HUDEP-2 (cell line): Measurements from ENCODE around the gene SLC39A11.

Experiments
- DNase-seq, 76 experiments: peaks; one replicate each; lab custom pipeline; 2025; ENCODE audit not compliant: unreplicated experiment in 76 of 76; lab: John Stamatoyannopoulos, UW

The SLC39A11 gene

DNA sequence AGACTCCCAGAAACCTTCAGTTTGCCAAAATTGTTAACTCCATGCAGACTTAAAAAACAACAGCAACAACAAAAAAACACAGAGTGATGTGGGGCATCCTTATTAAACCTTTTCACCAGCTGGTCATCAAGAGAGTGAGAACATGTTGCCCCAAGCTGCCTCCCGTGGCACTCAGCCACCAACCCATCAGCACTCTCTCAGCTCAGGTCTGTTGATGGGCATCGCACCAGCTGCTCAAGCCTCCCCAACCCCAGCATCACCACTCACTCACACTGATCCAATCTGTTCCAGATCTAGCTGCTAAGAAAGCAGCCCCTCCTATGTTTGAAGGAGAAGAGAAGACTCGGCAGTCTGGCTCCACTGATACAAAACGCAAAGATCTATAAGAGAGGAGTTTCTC is 46.8 kb downstream of the SLC39A11 start:
- no peak for DNase-seq

DNA sequence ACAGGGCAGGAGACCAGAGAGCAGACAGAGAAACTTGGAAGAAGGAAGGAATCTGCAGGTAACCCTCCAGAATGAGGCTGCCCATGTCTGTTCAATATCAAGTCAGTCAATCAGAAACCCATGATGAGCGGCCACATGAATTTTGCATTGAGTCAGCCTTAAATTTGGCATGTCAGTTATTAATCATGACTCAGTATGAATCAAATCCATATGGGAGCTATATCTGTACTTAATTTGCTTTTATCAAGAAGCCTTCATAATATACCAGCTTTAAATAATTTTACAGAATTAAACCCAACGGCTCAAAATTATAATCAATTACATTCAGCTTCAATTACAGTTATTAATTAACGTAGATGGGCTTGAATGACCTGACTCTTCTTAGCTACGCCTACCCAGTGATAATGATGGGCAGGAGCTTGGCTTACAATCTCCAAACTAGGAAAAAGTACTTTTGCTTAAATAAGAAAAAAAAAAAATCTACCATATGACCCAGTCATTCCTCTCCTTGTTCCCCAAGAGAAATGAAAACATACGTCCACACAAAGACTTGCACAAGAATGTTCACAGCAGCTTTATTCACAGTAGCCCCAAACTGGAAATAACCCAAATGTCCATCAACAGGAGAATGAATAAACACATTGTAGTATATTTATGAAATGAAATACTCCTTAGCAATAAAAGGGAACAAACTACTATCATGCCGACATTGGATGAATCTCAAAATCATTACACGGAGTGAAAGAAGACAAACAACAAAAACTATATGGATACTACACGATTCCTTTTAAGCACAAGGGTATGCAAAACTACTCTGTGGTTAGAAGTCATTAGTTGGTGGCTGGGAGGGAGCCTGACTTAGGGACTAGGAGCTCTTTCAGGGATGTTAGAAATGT is 48.6 kb downstream of the SLC39A11 start:
- DNase-seq: no peak

DNA sequence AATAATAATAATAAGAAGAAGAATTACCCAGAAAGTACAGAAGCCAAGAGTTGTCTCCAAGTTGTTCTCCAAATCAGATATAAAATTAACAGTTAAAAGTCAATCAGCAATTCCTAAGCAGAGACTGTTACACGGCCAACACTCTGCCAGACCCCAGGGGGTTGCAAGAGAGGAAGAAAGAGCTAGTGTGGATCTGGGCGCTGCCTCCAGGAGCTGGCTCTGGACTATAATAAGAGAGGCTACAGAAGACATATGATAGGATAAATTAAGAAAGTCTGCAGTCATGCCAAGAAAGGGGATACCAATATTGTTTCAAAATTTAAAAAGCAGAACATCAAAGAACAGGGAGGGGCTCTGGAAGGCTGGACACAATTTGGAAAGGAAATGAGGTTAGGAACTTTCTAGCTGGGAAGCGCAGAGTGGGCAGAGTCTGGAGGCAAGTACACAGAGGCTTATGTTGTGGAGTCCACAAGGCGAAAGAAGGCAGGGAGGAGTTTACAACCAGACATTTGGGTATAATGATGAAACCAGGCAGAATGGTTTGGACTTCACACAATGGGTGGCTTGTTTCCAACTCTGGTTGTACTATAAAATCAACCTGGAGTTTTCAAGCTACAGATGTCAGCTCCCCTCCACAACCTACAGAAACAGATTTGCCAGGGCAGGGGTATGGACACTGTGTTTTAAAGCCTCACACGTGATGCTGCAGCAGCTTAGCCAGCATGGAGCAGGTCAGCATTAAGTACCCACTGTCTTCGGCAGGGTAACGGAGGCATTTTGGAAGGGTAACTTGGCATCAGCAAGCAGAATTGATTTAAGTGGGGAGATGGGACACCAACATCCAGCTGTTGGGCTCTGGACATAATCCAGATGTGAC is 49.4 kb downstream of the SLC39A11 start:
- no peak for DNase-seq

DNA sequence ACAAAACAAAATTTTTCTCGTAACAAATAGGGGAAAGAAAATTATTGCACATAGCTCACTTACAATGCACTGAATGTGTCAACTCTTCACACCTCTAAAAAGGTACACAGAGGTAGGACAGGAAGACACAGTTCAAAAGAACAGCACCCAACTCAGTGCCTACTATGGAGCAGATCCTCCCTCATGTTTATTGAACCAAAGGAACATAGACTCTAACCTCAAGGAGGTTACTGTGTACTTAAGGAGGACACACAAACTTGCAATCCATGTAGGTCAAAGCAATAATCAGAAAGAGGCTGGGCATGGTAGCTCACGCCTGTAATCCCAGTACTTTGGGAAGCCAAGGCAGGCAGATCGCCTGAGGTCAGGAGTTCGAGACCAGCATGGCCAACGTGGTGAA is 50.3 kb downstream of the SLC39A11 start:
- no peak for DNase-seq

DNA sequence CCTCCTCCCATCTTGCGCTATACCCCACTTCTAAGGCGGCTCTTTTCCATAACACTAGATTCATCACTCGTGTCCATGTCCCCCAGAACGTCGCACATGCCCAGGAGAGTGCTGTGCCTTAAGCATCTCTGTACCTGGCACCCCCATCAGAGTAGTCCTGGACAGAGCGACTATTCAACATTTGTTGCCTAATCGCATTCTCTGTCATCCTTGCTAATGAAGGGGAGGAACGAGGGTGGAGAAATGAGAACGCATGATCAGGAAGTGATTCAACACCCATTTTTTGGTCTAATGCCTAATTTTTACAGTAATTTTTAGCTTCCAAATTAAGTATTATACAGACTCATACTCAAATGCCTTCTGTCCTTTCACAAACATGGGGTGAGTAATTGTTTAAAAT is 53.2 kb downstream of the SLC39A11 start:
- no peak for DNase-seq

- DNase-seq: no peak
Measured at GRCh38 chr17:73031472-73031871, 61.0 kb downstream of the SLC39A11 start.

DNA sequence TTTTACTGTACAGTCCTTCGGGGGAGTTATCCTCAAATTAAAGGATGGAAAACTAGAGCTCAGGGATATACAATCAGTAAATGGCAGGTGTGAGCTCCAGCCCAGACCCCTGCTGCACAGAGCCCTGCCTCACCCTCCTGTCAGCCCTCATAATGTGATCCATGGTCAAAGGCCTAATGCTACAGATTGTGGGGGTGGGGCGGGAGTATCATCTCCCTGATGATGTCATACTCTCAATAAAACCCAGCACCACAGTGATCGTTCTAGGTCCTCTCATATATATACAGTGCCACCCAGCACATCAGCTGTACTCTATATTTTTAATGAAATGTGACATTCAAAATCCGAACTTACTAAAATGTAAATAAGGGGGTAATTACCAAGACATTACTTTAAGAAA is 61.5 kb downstream of the SLC39A11 start:
- DNase-seq: no peak

GRCh38 chr17:73030501-73030921 is 62.0 kb downstream of the SLC39A11 start:
- no peak for DNase-seq

GRCh38 chr17:73029991-73030390 is 62.5 kb downstream of the SLC39A11 start:
- no peak for DNase-seq

DNA sequence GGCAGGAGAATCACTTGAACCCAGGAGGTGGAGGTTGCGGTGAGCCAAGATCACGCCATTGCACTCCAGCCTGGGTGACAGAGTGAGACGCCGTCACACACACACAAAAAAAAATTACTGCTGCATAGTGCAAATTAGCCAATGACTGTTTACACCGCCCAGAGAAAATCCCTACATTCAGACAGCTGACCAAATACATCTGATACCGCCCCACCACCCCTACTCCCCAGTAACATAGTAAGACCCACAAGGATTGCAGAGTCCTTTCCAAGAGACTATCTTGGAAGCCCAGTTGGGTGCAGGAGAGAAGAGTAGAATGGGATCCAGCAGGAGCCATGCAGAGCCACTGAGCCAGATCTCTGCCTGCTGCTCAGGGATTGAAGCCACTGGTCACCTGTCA is 63.5 kb downstream of the SLC39A11 start:
- no peak for DNase-seq

DNA sequence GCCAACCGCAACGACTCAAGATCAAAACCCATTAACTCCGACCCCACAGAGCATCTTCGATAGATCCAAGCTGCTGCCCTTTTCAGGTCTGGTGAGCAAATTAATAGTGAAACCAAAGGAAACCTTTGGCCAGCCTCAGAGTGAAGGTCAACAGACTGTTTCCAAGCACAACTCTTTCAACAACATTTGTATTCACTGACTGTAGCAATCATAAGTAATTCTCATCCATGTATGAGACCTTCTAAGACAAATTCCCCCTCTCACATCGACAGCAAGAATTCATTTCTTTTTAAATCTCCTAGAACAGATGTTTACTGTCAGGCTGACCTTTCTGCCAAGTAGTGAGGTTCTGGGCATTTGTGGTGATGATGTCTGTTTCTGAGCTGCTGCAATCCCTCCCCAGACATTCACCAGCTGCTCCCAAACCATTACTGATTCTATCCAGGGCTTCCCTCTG is 64.2 kb downstream of the SLC39A11 start:
- DNase-seq: no peak

DNA sequence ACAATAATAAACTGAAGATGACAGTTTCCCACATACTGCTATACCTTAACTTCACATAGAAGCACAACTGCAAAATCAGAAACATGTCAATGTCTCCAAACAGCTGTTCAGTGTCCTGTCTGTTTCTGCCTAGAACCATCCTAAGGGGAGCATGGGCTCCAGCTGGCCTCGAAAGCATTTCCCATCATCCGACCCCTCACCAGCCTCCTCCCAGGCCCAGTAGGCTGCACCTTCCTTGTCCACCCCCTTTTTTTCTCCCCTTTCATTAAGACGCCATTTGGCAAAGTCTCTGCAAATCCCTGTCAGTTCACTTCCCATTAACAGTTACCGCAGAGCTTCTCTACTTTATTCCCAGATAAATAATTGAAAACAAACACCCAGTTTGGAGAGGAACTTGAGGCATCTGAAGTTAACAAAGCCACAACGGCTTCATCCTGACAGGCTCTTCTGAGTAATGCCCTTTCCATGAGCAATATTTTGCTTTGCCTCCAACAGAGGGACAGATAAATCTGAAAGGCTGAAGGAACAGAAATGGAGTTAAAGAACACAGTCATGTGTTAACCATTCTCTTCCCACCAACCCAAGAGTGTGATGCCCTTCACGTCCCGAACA is 65.3 kb downstream of the SLC39A11 start:
- DNase-seq: no peak

GRCh38 chr17:73025041-73025560 is 67.4 kb downstream of the SLC39A11 start:
- no peak for DNase-seq

DNA sequence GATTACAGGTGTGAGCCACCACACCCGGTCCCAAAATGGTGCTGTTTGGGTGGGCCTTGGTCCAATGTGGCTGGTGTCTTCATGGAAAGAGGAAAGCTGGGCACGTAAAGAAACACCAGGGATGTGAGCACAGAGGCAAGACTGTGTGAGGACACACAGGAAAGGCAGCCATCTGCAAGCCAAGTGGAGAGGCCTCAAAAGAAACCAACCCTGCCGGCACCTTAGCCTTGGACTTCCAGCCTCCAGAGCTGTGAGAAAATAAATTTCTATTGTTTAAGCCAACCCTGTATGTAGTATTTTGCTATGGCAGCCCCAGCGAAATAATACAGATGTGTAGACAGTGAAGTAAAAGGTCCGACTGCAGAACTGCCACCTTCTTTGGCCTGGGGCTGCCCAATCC is 68.7 kb downstream of the SLC39A11 start:
- DNase-seq: no peak

GRCh38 chr17:73022694-73023093 is 69.8 kb downstream of the SLC39A11 start:
- no peak for DNase-seq

DNA sequence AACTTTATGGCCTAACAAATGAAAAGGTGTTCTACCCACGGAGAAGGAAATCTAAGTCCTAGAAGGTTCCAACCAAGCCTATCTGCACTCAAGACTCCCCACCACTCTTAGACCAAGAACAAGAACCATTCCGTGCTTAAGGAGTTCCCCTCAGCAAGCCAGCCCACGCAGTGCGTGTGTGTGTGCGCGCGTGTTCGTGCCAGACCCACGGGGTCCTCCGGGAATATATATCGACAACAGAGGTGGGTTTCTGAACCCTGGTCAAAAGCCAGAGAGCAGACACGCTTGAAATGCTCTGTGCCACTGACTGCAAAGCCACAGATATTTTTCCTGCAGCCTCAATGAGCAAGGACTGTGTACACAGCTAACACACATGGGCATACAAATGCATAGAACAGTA is 70.7 kb downstream of the SLC39A11 start:
- no peak for DNase-seq

DNA sequence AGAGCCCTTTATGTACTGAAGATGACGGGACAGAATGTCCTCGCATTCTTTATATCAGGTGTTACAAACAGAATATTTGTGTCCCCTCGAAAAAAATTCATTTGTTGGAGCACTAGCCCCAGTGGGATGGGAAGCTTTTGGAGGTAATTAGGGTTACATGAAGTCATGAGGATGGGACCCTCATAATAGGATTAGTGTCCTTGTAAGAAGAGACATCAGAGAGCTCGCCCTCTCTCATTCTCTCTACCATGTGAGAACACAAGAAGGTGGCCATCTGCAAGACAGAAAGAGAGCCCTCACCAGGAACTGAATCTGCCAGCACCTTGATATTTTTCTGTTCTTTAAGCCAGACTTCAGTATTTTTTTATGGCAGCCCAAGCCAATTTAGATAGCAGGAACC is 72.4 kb downstream of the SLC39A11 start:
- no peak for DNase-seq

DNA sequence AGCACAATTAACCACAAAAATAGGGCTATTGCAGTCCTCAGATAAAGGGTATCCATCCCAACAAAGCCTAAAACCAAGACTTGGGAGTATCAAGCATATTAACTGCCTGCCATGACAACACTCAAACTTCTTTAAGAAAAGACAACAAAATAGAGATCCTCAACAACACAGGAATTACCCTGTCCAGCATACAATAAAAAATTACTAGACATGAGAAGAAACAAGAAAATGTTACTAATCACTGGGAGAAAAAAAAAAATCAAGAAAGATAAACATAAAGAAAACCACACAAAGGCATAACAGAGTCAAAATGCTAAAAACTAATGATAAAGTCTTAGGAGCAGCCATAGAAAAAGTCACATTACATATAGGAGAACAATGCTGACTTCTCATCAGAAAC is 73.9 kb downstream of the SLC39A11 start:
- DNase-seq: no peak

GRCh38 chr17:73017658-73018057 is 74.8 kb downstream of the SLC39A11 start:
- DNase-seq: no peak

- DNase-seq: no peak
Measured at GRCh38 chr17:73015722-73016276, 76.7 kb downstream of the SLC39A11 start.
